Loucy (cell line): ENCODE measurements around the gene MCM10.

Experiments
- CTCF ChIP-seq: fragments of 200-600 bp; sonication (generic); conservative IDR thresholded peaks from 2 replicates; pipeline ENCODE4 v1.5.1; 2014; ENCODE audit warnings: mild to moderate bottlenecking, antibody characterized with exemption, low read length
- EZH2phosphoT487 ChIP-seq: fragments of 200-600 bp; IDR thresholded peaks from 2 replicates; pipeline ENCODE4 v1.6.1; 2018; ENCODE audit warnings: antibody characterized with exemption, mild to moderate bottlenecking, moderate library complexity, borderline replicate concordance

DNA sequence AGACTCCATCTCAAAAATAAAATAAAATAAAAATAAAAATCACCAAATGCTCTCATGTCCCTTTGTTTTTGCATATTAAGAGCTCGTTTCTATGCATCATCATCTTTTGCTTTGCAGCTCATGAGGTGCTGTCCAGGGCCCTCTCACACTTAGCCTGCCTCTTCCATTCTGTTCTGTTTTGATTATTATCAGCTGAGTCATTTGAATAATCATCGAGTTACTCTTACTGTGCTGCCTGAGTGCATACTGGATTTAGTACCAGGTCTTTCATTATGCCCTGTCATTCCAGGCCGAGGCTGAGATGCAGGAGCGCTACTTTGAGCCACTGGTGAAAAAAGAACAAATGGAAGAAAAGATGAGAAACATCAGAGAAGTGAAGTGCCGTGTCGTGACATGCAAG lies 39.8 kb downstream of the MCM10 start:
- TF ChIP-seq CTCF (no peak), EZH2phosphoT487 (no peak)
